Kidney capillary endothelial cell (primary cell): ENCODE data around the gene CIAO1.
A peak's percentile ranks its signal among the peaks of the same experiment; 100 is the strongest.
"Not testable (repeated sequence)": the region's sequence is repeated elsewhere in the genome, so short reads cannot be mapped to it uniquely, and the experiment has no call there.

ENCODE experiments used
- DNase-seq: peaks from one replicate; pipeline ENCODE4 v3.0.0-alpha.2; 2018; ENCODE audit warnings: low spot score

CIAO1 gene

GRCh38 chr2:96276787-96277499 is 10.9 kb downstream of the CIAO1 start:
- DNase-seq, result no peak

- DNase-seq, result no peak
These were observed 21.3 kb downstream of the CIAO1 start for GRCh38 chr2:96287273-96287856.

GRCh38 chr2:96291751-96292150 is 25.7 kb downstream of the CIAO1 start:
- no peak for DNase-seq

- not testable (repeated sequence) for DNase-seq
These were observed 28.2 kb downstream of the CIAO1 start for GRCh38 chr2:96294271-96294670.

- no peak for DNase-seq
These were observed 30.9 kb downstream of the CIAO1 start for GRCh38 chr2:96296925-96297324.

- DNase-seq, result no peak
These were observed 35.8 kb downstream of the CIAO1 start for GRCh38 chr2:96301865-96302264.

GRCh38 chr2:96304606-96305005 is 38.6 kb downstream of the CIAO1 start:
- DNase-seq, result no peak

- peak; percentile 69 for DNase-seq
These were observed 39.3 kb downstream of the CIAO1 start, which contains the start of gene SNRNP200 for GRCh38 chr2:96305091-96305978. TSS of gene SNRNP200 (minus strand) at chr2:96305546. CDS start at chr2:96305437, 109 bp downstream.

GRCh38 chr2:96305979-96306308 is 39.9 kb downstream of the CIAO1 start:
- DNase-seq, result no peak

GRCh38 chr2:96306370-96306769 is 40.3 kb downstream of the CIAO1 start:
- no peak for DNase-seq

GRCh38 chr2:96308248-96308647 is 42.2 kb downstream of the CIAO1 start:
- no peak for DNase-seq

- no peak for DNase-seq
These were observed 49.0 kb downstream of the CIAO1 start for GRCh38 chr2:96315005-96315399.

GRCh38 chr2:96315400-96316071 is 49.5 kb downstream of the CIAO1 start:
- peak; percentile 85 for DNase-seq

- DNase-seq, result no peak
These were observed 51.0 kb downstream of the CIAO1 start for GRCh38 chr2:96316999-96317398.

GRCh38 chr2:96317584-96317997 is 51.6 kb downstream of the CIAO1 start:
- DNase-seq, result no peak

GRCh38 chr2:96318723-96319122 is 52.7 kb downstream of the CIAO1 start:
- no peak for DNase-seq

- no peak for DNase-seq
These were observed 53.4 kb downstream of the CIAO1 start for GRCh38 chr2:96319396-96319795.

GRCh38 chr2:96320326-96320725 is 54.3 kb downstream of the CIAO1 start:
- DNase-seq, result peak; percentile 30

GRCh38 chr2:96320728-96321622 is 55.0 kb downstream of the CIAO1 start:
- DNase-seq, result no peak
